NCI-H1105 (cell line): Measurements from ENCODE around the gene ANK3.

Source experiments
- DNase-seq: peaks from one replicate; lab custom pipeline; 2025; lab: John Stamatoyannopoulos, UW

The ANK3 gene

GRCh38 chr10:60139290-60139689, 250.4 kb downstream of the ANK3 start:
- DNase-seq = no peak

- DNase-seq = no peak
Observed at GRCh38 chr10:60138842-60139241, 250.8 kb downstream of the ANK3 start.

DNA sequence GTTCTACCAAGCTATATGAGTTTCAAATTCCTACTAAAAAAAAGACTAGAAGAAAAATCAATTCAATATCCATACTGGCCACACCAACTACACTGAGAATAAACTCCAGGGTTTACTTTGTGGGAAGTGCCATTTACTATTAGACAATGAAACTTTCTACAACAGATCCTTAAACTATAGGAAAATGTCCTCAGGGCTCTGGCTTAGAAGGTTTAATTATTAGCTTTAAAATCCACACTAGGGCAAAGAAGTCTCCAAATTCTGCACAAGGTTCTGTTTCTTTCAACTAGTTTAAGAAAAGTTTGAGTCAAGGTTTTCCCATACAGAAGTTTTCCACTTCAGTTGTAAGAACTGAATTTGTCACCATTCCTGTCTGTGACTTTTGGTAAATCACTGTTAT, 251.6 kb downstream of the ANK3 start:
- no peak for DNase-seq

GRCh38 chr10:60137292-60137992, 252.2 kb downstream of the ANK3 start:
- DNase-seq = no peak

- DNase-seq = no peak
Observed at GRCh38 chr10:60135020-60135419, 254.7 kb downstream of the ANK3 start.

DNA sequence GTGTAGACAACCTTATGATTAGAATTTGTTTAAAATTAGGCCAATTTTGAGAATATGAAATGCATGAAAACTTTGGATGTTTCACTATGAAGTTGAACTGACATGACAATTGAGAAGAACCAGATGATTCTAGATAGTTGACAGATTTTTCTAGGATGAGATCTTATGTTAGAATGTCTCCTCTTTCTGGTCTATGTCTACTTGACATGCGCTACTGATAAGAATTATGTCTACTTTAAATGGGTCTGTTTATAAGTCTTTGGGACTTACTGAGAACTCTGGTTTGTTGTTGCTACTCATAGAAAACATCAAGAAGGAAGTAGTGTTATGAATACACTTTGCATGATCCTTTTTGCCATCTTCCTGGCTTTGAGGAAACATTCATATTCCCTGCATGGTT, 255.1 kb downstream of the ANK3 start:
- DNase-seq = no peak

DNA sequence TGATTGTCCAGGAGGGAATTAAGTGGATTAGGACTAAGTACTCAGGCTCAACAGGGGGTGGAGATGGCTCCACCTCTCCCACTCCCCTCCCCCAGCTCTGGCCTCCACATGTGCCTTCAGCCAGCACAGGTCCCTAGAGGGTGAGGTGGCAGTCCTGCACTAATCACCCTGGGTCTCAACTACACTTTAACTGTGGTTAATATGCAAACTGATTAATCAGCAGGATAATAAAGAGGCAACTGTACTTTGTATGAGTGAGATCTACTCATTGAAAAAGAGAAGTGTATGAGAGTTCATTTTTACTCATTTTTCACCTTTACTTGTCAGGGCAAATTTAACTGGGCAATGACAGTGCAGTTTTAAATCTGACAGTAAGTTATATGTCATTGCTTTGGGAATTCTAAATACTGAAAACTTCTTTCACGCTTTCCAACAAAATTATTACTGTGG, 259.5 kb downstream of the ANK3 start:
- no peak for DNase-seq

- no peak for DNase-seq
Observed at GRCh38 chr10:60125895-60126294, 263.8 kb downstream of the ANK3 start.

DNA sequence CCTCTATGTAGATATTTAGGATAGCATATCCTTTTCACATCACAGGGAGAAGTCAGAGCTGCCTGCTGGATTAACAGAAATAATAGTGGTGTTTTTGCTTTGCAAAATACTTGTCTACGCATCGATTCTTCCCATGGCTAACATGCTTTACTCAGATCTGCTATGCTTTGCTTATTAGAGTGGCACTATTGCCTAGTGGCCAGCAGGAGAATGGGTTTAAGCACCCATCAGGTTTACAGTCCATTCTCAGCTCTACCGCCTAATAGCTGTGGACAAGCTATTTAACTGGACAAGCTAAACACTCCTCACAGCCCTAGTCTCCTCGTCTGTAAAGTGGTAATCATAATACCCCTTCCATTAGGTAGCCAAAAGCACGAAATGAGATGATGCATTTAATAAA, 265.1 kb downstream of the ANK3 start:
- DNase-seq = no peak

DNA sequence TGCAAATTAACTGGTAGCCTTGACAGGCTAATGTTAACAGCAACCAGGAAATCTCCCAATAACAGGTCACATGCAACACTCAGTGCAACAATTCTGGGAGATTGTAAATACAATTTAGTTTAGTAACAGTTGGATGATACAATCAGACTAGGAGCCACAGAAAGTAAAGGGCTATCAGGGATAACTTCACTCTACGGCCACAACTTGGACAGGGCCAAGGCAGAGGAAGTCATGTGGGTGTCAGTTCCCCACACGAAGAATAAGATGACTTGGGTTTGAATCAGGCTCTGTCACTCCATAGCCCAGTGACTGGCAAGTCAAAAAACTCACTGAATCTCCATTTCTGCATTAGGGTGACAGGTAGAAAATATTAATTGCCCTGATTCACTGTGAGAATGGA, 266.0 kb downstream of the ANK3 start:
- no peak for DNase-seq

DNA sequence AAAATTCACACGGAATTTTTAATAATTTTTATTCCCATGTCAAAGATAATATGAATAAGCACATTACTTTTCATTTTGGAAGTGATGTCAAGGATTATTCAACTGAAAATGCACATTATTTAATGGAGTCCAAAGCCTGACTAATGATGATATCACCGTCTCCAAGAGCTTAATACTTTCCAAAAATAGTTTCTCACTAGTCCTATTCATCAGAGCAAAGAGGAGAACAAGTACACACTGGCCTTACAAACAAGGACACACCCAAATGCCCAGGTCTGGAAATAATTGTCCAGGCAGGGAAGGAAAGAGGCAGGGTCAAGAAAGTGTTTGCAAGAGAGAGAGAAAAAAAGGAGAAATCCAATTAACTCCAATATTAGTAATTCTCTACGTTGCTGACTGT, 266.5 kb downstream of the ANK3 start:
- no peak for DNase-seq

- no peak for DNase-seq
Observed at GRCh38 chr10:60122190-60122589, 267.5 kb downstream of the ANK3 start.

DNA sequence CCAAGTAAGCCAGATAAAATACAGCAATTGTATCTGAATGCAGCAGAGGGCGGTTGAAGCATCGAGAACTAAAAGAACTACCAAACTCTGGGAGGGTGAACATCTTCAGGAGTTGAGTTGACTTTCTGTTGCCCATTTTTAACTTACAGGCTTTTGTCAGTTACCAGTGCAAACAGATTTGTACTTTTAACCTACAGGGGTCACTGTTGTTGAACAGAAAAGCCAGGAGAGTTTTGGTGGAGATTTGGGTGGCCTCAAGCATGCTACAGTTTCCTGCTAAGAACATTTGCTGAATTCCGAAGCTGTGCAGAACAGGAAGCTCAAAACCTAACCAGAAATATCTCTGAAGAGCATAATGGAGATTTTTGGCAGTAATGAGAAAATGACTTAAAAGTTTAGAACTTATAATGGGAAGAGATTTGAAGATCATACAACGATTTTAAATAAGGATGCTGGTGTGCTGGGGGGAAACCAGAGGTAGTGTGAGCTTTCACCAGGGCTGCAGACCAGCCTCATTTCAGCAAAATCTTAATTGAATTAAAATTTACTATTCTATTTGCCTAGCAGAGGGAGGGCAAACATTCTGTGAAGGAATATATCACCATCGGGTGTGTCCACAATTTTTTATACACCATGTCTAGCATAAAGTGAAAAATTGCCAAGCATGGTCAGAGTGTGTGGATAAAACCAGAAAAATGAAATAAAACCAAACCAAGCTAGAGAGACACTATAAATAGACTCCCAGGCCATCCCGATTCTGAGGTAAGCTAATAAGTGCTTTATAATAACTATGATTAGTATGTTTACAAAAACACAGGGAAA, 274.7 kb downstream of the ANK3 start:
- peak; percentile 17 for DNase-seq

GRCh38 chr10:60110739-60111138, 278.9 kb downstream of the ANK3 start:
- no peak for DNase-seq

DNA sequence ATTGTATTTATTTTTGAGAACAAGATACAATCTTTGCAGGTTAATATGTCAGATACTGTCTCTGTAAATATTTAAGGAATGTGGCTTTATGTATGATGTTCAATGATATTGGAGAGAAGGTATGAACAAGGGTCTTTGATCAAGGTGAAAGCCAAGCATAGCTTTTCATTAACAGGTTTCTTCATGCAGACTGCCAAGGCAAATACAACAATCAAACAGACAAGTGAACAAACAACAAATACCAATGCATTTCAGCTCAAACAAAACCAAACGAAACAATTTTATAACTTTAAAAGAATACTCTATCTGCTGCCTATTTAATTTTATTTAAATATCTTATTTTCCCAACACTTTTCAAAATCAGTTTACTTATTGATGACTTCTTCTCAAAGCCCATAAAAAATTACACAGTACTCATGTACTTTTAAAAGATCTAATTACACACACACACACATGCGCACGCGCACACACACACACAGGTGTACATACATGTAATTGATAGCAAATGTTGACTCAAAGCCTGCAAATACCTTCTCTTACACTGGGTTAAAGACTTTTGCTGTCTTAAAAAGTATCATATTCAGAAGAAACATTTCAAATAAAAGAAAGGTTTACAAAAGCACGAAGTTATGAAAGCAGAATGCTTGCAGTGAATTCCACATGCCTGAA, 282.2 kb downstream of the ANK3 start:
- DNase-seq = no peak

- no peak for DNase-seq
Observed at GRCh38 chr10:60105295-60105695, 284.4 kb downstream of the ANK3 start.

GRCh38 chr10:60101821-60102220, 287.9 kb downstream of the ANK3 start:
- DNase-seq = no peak

DNA sequence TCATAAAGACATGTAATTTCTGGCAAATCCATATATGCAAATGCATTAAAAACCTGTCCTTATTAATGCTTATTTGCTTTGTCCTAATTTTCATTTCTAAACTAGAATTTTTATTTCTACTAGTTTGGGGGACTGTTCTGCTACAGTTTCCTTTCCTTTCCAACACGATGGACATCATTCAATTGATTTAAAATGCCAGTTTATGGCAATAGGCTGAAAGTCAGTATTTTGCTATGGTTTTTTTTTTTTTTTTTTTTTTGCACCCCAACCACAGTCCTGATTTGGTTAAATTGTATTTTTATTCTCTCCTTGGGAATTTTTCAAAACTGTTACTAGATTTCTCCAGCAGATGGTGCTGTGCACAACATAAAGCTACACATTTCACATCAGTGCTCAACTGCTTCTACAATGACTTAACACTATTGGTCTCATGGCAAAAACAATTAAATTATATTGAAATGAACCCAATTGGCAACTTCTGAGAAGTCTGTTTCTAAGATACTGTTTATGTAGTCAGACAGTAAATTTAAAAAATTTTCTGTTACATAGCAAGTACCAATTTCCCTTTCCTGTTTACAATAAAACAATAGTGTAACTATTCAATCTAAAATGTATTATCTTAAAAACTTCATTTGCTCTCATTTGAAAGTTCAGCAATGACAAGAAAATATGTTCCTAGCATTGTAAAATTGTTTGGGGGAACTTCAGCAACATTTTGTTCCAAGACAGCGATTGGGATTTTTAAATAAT, 289.5 kb downstream of the ANK3 start:
- DNase-seq = peak; percentile 25

DNA sequence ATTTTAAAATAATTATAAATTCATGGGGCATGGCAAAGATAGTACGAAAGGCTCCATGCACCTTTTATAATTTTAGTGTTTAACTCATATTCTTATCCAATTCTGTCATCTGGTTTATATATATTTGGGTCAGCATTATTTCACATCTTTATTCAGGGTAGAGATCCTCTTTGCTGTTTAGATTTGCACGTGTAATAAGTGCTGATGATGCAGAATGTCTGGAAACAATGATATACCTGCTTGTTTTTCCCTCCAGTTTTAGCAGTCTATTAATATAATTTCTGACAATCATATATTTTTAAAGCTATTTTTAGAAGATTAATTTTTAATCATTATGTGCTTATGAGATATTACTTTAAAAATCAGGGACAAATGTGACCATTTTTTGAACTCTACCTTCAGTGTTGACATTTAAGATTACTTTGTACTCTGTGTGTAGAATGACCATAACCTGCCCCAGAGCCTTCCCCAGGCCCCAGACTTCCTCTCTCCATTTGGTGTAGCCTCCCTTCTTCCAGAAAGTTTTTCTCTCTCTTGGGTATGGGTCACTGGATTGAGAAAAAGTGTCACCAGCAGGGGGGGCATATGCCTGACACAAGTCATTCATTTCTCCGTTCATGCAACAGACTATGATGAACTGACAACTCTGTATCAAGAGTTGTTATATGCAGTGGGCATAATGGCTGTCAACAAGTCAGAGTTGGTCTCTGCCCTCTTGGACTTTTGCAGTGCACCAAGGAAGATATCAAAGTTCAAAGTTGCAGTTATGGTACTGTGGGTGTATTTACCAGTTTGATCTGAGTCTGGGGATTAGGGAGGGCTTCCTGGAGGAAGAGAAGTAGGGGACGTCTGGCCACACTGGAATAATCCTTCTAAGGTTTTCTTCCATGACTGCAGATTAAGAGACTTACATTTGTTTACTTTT, 290.7 kb downstream of the ANK3 start:
- no peak for DNase-seq

GRCh38 chr10:60096761-60097513, 292.7 kb downstream of the ANK3 start:
- DNase-seq = no peak
